Transverse colon (tissue), 4 donors: ENCODE measurements around the gene MYZAP. TPM values are rescaled to one million over a fixed set of nuclear protein-coding genes. Genes with fewer than 3 reads are reported as not detected.

ENCODE experiments used
- DNase-seq: peaks from one replicate; pipeline ENCODE4 v3.0.0-alpha.2; 2019
- H3K27ac ChIP-seq, 4 donors: fragments of 200-600 bp; sonication (generic); 2 replicates each; pipeline ENCODE4 v1.5.1; 2016 to 2018; ENCODE audit warnings: inconsistent platforms in 4 of 4
- H3K27me3 ChIP-seq: fragments of 200-600 bp; sonication (generic); 2 replicates; pipeline ENCODE4 v1.5.1; 2017; ENCODE audit warnings: inconsistent platforms
- H3K36me3 ChIP-seq, 4 donors: fragments of 200-600 bp; sonication (generic); 2 replicates each; pipeline ENCODE4 v1.5.1; 2017 to 2019; ENCODE audit warnings: inconsistent platforms in 4 of 4
- H3K4me1 ChIP-seq, 4 donors: fragments of 200-600 bp; sonication (generic); 2 replicates each; pipeline ENCODE4 v1.5.1; 2017 to 2020; ENCODE audit warnings: inconsistent platforms in 4 of 4
- H3K4me3 ChIP-seq, 4 donors: fragments of 200-600 bp; sonication (generic); 1 replicate in 1 of 4; 2 replicates in 3 of 4; pipeline versions ENCODE4 v1.5.1 to v1.6.1; 2017 to 2019; ENCODE audit warnings: inconsistent platforms in 4 of 4
- H3K9me3 ChIP-seq, 2 donors: fragments of 200-600 bp; sonication (generic); 2 replicates each; pipeline ENCODE4 v1.5.1; 2017 to 2019; ENCODE audit warnings: inconsistent platforms in 2 of 2
- EP300 ChIP-seq: sonication (generic); formaldehyde crosslinking; IDR thresholded peaks from one replicate; pipeline ENCODE4 v1.6.1; 2017; ENCODE audit warnings: antibody characterized with exemption, low read depth
- POLR2A ChIP-seq: fragments of 450-650 bp; IDR thresholded peaks from one replicate; pipeline ENCODE4 v1.6.1; 2016; ENCODE audit warnings: antibody characterized with exemption, mild to moderate bottlenecking, moderate library complexity
- POLR2AphosphoS5 ChIP-seq, 3 donors: sonication (generic); formaldehyde crosslinking; IDR thresholded peaks; one replicate each; pipeline ENCODE4 v1.6.1; 2016; ENCODE audit warnings: antibody characterized with exemption in 3 of 3
- WGBS, 2 donors: methylation state at CpG; one replicate each; pipeline ENCODE4 v1.1.5; 2018; ENCODE audit warnings: low coverage in 1 of 2; 5-methylcytosine and 5-hydroxymethylcytosine counted together
- in situ Hi-C, 4 donors: fragments of 200-750 bp; cut with MboI; loops; one replicate each; pipeline versions ENCODE4 v1.15.0 to v1.15.1; 2017; ENCODE audit warnings: low sequenced_read_pairs in 3 of 4, low pct_ligation_motif_present in 1 of 4, low pct_unique_long_range_greater_than_20kb in 1 of 4
- intact Hi-C: fragments of 100-400 bp; cut with DNase I; formaldehyde crosslinking; loops from one replicate; pipeline ENCODE4 v1.15.1; 2023; ENCODE audit warnings: low total_unique reads
- total RNA-seq, 4 donors: library from RNA; depleted of rRNA; stranded (reverse); fragments of >200 nt; gene quantifications; one replicate each; pipeline ENCODE4 v1.1.0, GENCODE V29; 2016
- TF ChIP-seq, protein P1 (sequence below), 5 experiments: fragments of 200-600 bp in 3 of 5; fragments of 450-650 bp in 2 of 5; sonication (generic) in 3 of 5; IDR thresholded peaks; 1 replicate in 2 of 5; 2 replicates in 3 of 5; pipeline ENCODE4 v1.5.1; 2016 to 2017; ENCODE audit warnings: antibody characterized with exemption in 5 of 5, inconsistent platforms in 3 of 5, mild to moderate bottlenecking in 2 of 5, moderate library complexity in 1 of 5

MYZAP gene
- total RNA-seq, 4 donors from 2014 or later, result 1.00 to 24.3 (median 10.7) TPM

DNA sequence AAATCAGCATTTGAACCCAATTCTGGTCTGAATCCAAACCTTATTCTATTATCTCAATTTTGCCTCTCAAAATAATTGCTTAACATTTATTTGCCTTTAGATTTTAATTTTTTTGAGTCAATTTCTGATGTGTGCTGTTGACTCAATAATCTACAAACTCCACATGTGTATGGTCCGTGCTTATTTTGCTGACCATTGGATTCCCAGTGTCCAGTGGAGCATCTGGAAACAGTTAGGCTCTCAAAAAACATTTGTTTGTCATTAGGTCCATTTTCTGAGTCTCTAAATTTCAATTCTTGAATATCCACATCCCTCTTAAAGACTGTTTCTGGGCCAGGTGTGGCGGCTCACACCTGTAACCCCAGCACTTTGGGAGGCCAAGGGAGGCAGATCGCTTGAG, 19.2 kb upstream of the MYZAP start:
- no peak for DNase-seq
- no peaks in the 10 kb centered on the region for H3K36me3 ChIP-seq
- no peak overlapping the region for H3K27ac ChIP-seq
- intact Hi-C loops, result no loop called here
- in situ Hi-C loops, result loop anchor here in 1 of 4 donors (25.0 kb wide), 1 partner anchor 290 kb away; no protein-coding TSS in a partner anchor
- TF ChIP-seq POLR2AphosphoS5 (IDR thresholded peaks at IDR 0.05), result no peak
- no peak for TF ChIP-seq POLR2A
- no peak for TF ChIP-seq EP300
- TF ChIP-seq, protein P1, sequence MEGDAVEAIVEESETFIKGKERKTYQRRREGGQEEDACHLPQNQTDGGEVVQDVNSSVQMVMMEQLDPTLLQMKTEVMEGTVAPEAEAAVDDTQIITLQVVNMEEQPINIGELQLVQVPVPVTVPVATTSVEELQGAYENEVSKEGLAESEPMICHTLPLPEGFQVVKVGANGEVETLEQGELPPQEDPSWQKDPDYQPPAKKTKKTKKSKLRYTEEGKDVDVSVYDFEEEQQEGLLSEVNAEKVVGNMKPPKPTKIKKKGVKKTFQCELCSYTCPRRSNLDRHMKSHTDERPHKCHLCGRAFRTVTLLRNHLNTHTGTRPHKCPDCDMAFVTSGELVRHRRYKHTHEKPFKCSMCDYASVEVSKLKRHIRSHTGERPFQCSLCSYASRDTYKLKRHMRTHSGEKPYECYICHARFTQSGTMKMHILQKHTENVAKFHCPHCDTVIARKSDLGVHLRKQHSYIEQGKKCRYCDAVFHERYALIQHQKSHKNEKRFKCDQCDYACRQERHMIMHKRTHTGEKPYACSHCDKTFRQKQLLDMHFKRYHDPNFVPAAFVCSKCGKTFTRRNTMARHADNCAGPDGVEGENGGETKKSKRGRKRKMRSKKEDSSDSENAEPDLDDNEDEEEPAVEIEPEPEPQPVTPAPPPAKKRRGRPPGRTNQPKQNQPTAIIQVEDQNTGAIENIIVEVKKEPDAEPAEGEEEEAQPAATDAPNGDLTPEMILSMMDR (IDR thresholded peaks at IDR 0.05), result no peak
- no peaks in the 10 kb centered on the region for H3K9me3 ChIP-seq
- no peak overlapping the region for H3K4me3 ChIP-seq
- peaks cover 0 to 12% (median 3%) of the 10 kb centered on the region in 4 donors for H3K4me1 ChIP-seq
- WGBS, 2 donors, result 81 to 84% methylated on average over 3 of the region's 3 CpGs
- H3K27me3 ChIP-seq, result no peaks in the 10 kb centered on the region

DNA sequence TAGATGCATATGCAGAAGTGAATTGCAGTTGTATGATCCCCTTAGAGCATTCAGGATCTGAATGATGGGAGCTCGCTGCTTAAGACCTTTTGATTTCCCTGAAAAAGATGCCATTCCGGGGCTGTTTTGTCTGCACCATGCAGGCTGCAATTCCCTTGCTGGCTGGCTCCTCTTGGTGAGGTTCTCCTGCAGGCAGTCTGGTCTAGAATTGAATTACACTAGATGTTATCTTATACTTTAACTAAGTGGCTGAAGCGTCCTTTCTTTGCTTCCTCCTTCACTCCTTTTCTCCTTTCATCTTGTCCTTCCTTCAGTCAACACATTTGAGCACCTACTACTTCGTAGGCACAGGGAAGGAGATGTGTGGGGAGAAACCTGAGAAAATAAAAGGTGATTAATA, 18.6 kb upstream of the MYZAP start:
- no peak for DNase-seq
- no peak overlapping the region for H3K27ac ChIP-seq
- H3K4me3 ChIP-seq, result no peak overlapping the region
- intact Hi-C loops (no loop called here), in situ Hi-C loops (loop anchor here in 1 of 4 donors (25.0 kb wide), 1 partner anchor 289 kb away; no protein-coding TSS in a partner anchor)
- H3K9me3 ChIP-seq, result no peaks in the 10 kb centered on the region
- no peaks in the 10 kb centered on the region for H3K36me3 ChIP-seq
- H3K4me1 ChIP-seq, result peaks cover 0 to 12% (median 3%) of the 10 kb centered on the region in 4 donors
- 82 to 94% methylated on average over 3 to 4 of the region's 4 CpGs for WGBS, 2 donors
- no peaks in the 10 kb centered on the region for H3K27me3 ChIP-seq
- TF ChIP-seq, protein P1 (IDR thresholded peaks at IDR 0.05), result no peak
- TF ChIP-seq EP300, result no peak
- no peak for TF ChIP-seq POLR2A
- TF ChIP-seq POLR2AphosphoS5 (IDR thresholded peaks at IDR 0.05), result no peak

DNA sequence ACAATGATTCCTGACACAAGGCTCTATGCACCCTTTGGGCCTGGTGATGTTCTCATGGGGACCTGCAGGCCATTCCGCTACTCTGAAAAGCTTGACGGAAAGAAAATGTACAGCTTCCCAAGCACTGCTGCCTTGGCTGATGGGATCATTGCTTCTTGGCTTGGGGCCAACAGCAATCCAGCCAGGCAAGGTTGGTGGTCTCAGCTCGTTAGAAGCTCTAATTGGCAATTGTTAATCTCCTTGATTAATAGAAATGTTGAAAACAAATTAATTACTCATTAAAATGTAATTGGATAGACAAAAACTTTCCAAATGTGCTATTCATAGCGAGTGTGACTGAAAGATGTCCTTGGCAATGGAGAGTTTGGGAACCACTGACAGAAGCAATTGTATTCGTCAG, 16.3 kb upstream of the MYZAP start:
- in situ Hi-C loops, result no loop called here
- Histone ChIP-seq H3K4me3 (no peak overlapping the region), H3K27me3 (no peaks in the 10 kb centered on the region), H3K4me1 (peaks cover 7 to 25% (median 9%) of the 10 kb centered on the region in 4 donors), H3K9me3 (no peaks in the 10 kb centered on the region), H3K27ac (no peak overlapping the region), H3K36me3 (no peaks in the 10 kb centered on the region)
- 81 to 100% methylated on average over 1 to 5 of the region's 5 CpGs for WGBS, 2 donors
- no peak for DNase-seq
- no peak for TF ChIP-seq POLR2AphosphoS5 (IDR thresholded peaks at IDR 0.05)
- TF ChIP-seq POLR2A, result no peak
- TF ChIP-seq, protein P1 (IDR thresholded peaks at IDR 0.05), result no peak
- TF ChIP-seq EP300, result no peak
- intact Hi-C loops, result no loop called here

DNA sequence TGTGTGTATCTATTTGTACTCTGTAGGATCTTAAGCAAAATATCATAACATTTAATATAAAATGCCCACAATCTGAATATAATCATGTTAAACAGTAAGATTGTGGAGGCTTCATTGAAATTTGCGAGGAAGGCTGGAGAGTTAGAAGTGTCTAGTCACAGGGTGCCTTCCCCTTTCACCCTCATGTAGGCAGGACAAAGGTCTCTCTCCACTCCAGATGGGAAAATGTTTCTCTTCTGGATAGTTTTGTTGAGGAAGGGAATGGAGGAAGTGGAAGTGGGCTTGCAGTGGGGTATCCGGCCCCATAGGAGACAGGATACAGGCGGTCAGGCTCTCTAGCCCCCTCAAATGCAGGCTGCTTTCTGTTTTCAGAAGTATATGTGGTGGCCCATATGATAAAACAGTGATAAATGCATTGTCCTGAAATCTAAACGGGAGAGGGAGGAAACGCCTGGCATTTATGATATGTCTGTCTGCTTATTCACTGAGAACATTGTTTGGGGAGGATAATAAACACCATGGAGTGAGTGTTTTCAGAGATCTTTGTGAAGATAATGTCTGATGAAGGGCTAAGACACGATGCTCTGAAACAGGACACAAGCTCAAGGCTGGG, 13.3 kb upstream of the MYZAP start:
- peaks cover 7% of the 10 kb centered on the region in 2 donors for H3K9me3 ChIP-seq
- H3K27me3 ChIP-seq, result no peaks in the 10 kb centered on the region
- H3K4me1 ChIP-seq, result peaks cover 7 to 45% (median 19%) of the 10 kb centered on the region in 4 donors
- TF ChIP-seq, protein P1 (IDR thresholded peaks at IDR 0.05), result no peak
- TF ChIP-seq POLR2AphosphoS5 (IDR thresholded peaks at IDR 0.05), result peak in 1 of 3 donors; percentile 12
- in situ Hi-C loops (no loop called here), intact Hi-C loops (no loop called here)
- no peak for DNase-seq
- peak overlapping the region; percentile 72 to 76 (median 74) for H3K27ac ChIP-seq
- WGBS, 2 donors, result 24% methylated on average over 5 to 6 of the region's 6 CpGs
- H3K36me3 ChIP-seq, result no peaks in the 10 kb centered on the region
- no peak overlapping the region for H3K4me3 ChIP-seq
